Keratinocyte (primary cell): ENCODE data around the gene PNPLA8. TPM values are rescaled to one million over a fixed set of nuclear protein-coding genes. Genes with fewer than 3 reads are reported as not detected.

Source experiments
- DNase-seq: peaks from one replicate; pipeline ENCODE4 v3.0.0-alpha.2; 2011; ENCODE audit warnings: low read depth, missing footprints, low spot score
- FAIRE-seq: peaks from 2 replicates; lab custom pipeline; 2011; peaks lifted over from hg19 to GRCh38; lab: Jason Lieb, UNC
- H2AFZ ChIP-seq: 2 replicates; pipeline ENCODE4 v1.6.0; 2012; ENCODE audit warnings: low read length, control low read depth, inconsistent platforms; ENCODE audit not compliant: control insufficient read depth
- H3K27ac ChIP-seq: 2 replicates; pipeline ENCODE4 v1.5.1; 2011; ENCODE audit warnings: low read length; ENCODE audit not compliant: control insufficient read depth, insufficient read depth
- H3K27me3 ChIP-seq: 3 replicates; pipeline ENCODE4 v1.6.0; 2011; ENCODE audit warnings: low read length; ENCODE audit not compliant: control insufficient read depth, insufficient read depth; ENCODE audit errors: extremely low read depth
- H3K36me3 ChIP-seq, 2 experiments: 2 replicates in 1 of 2; 3 replicates in 1 of 2; pipeline ENCODE4 v1.5.1; 2011; ENCODE audit warnings: low read length in 2 of 2, mild to moderate bottlenecking in 1 of 2; ENCODE audit not compliant: control insufficient read depth in 2 of 2, insufficient read depth in 2 of 2; ENCODE audit errors: extremely low read depth in 1 of 2
- H3K4me1 ChIP-seq: 3 replicates; pipeline ENCODE4 v1.5.1; 2011; ENCODE audit warnings: low read length; ENCODE audit not compliant: control insufficient read depth, insufficient read depth; ENCODE audit errors: extremely low read depth
- H3K4me2 ChIP-seq: 3 replicates; pipeline ENCODE4 v1.6.0; 2011; ENCODE audit warnings: low read depth, low read length; ENCODE audit not compliant: control insufficient read depth, insufficient read depth; ENCODE audit errors: extremely low read depth
- H3K4me3 ChIP-seq, 3 experiments: fragments of 200-600 bp in 1 of 3; sonication (generic) in 1 of 3; 2 replicates in 2 of 3; 3 replicates in 1 of 3; pipeline ENCODE4 v1.5.1; 2011 to 2016; ENCODE audit warnings: low read length in 3 of 3, mild to moderate bottlenecking in 3 of 3, control low read depth in 2 of 3, inconsistent platforms in 1 of 3, low read depth in 1 of 3, mixed read lengths in 1 of 3, mixed run types in 1 of 3, moderate library complexity in 1 of 3; ENCODE audit not compliant: control insufficient read depth in 2 of 3, insufficient read depth in 2 of 3; ENCODE audit errors: extremely low read depth in 1 of 3
- H3K79me2 ChIP-seq: 2 replicates; pipeline ENCODE4 v1.6.0; 2012; ENCODE audit warnings: low read length; ENCODE audit not compliant: control insufficient read depth, insufficient read depth
- H3K9ac ChIP-seq: 3 replicates; pipeline ENCODE4 v1.6.0; 2011; ENCODE audit warnings: low read length; ENCODE audit not compliant: control insufficient read depth, insufficient read depth; ENCODE audit errors: extremely low read depth
- H3K9me1 ChIP-seq: 3 replicates; pipeline ENCODE4 v1.6.0; 2011; ENCODE audit warnings: low read length; ENCODE audit not compliant: control insufficient read depth, insufficient read depth; ENCODE audit errors: extremely low read depth
- H3K9me3 ChIP-seq: 2 replicates; pipeline ENCODE4 v1.5.1; 2012; ENCODE audit warnings: low read depth, low read length; ENCODE audit not compliant: control insufficient read depth
- H4K20me1 ChIP-seq: 3 replicates; pipeline ENCODE4 v1.6.0; 2011; ENCODE audit warnings: low read length; ENCODE audit not compliant: control insufficient read depth, insufficient read depth; ENCODE audit errors: extremely low read depth
- CTCF ChIP-seq, 3 experiments: IDR thresholded peaks in 1 of 3; conservative IDR thresholded peaks in 1 of 3; optimal IDR thresholded peaks in 1 of 3; 2 replicates in 2 of 3; 3 replicates in 1 of 3; pipeline versions ENCODE3 to v1.5.1; 2011; ENCODE audit warnings: low read length in 3 of 3, mild to moderate bottlenecking in 3 of 3, moderate library complexity in 2 of 3, control low read depth in 1 of 3, inconsistent platforms in 1 of 3; ENCODE audit not compliant: insufficient read depth in 2 of 3; ENCODE audit errors: extremely low read depth in 1 of 3
- EZH2 ChIP-seq: IDR thresholded peaks from one replicate; pipeline ENCODE4 v1.6.1; 2012; ENCODE audit warnings: inconsistent platforms, mild to moderate bottlenecking, low read length, moderate library complexity
- dilution Hi-C: fragments of 300-500 bp; cut with MboI; formaldehyde crosslinking; loops from one replicate; pipeline ENCODE4 v1.7.0; 2020; ENCODE audit warnings: low sequenced_read_pairs; ENCODE audit not compliant: extremely low pct_ligation_motif_present
- polyA plus RNA-seq, 5 experiments: library from polyadenylated mRNA; depleted of rRNA in 3 of 5; stranded (reverse) in 3 of 5; stranded (forward) in 1 of 5; unstranded in 1 of 5; fragments of >200 nt; gene quantifications; 1 replicate in 1 of 5; 2 replicates in 3 of 5; 3 replicates in 1 of 5; pipeline versions ENCODE4 v1.2.1 to v1.2.3, GENCODE V29; 2011 to 2012; ENCODE audit warnings: missing spikeins in 2 of 5, low read depth in 1 of 5, low replicate concordance in 1 of 5

Gene PNPLA8
- polyA plus RNA-seq, 1 donor (not counting 4 experiments of a cell fraction or from before 2014, with no cell fraction given): 23.1 TPM

- Histone ChIP-seq H3K9ac (no peak overlapping the region), H3K27me3 (peaks cover 51% of the 10 kb centered on the region), H3K9me3 (no peaks in the 10 kb centered on the region), H4K20me1 (no peaks in the 10 kb centered on the region), H3K4me2 (no peak overlapping the region), H3K9me1 (no peaks in the 10 kb centered on the region), H3K27ac (no peak overlapping the region), H2AFZ (no peak overlapping the region), H3K79me2 (no peaks in the 10 kb centered on the region), H3K4me3 (no peak overlapping the region), H3K36me3 (no peaks in the 10 kb centered on the region), H3K4me1 (peaks cover 10% of the 10 kb centered on the region)
- DNase-seq (no peak), FAIRE-seq (no peak)
- dilution Hi-C loops: no loop called here
- TF ChIP-seq EZH2 (no peak), CTCF (optimal IDR thresholded peaks at IDR 0.05 in 1 of 3, IDR thresholded peaks at IDR 0.05 in 1 of 3, conservative IDR thresholded peaks at IDR 0.05 in 1 of 3; ENCODE audit: extremely low read depth in 1 of 3, insufficient read depth in 2 of 3, low read length in 3 of 3) (no peak)
Observed at GRCh38 chr7:108457871-108458270, 68.1 kb downstream of the PNPLA8 start.

GRCh38 chr7:108456845-108457540 lies 68.9 kb downstream of the PNPLA8 start:
- dilution Hi-C loops: no loop called here
- Histone ChIP-seq H3K9ac (no peak overlapping the region), H3K9me1 (no peaks in the 10 kb centered on the region), H3K27me3 (peaks cover 54% of the 10 kb centered on the region), H2AFZ (no peak overlapping the region), H3K9me3 (no peaks in the 10 kb centered on the region), H4K20me1 (no peaks in the 10 kb centered on the region), H3K79me2 (no peaks in the 10 kb centered on the region), H3K4me3 (no peak overlapping the region), H3K36me3 (no peaks in the 10 kb centered on the region), H3K4me1 (peaks cover 10% of the 10 kb centered on the region), H3K27ac (no peak overlapping the region), H3K4me2 (peak overlapping the region; percentile 2)
- FAIRE-seq (no peak), DNase-seq (no peak)
- TF ChIP-seq EZH2: peak; percentile 62
- TF ChIP-seq CTCF (optimal IDR thresholded peaks at IDR 0.05 in 1 of 3, IDR thresholded peaks at IDR 0.05 in 1 of 3, conservative IDR thresholded peaks at IDR 0.05 in 1 of 3; ENCODE audit: extremely low read depth in 1 of 3, insufficient read depth in 2 of 3, low read length in 3 of 3): no peak
